Bone marrow (tissue), 2 donors: Measurements from ENCODE around the gene PLEKHA5.
"Not testable (repeated sequence)": the region's sequence is repeated elsewhere in the genome, so short reads cannot be mapped to it uniquely, and the experiment has no call there.

Source experiments
- DNase-seq, 2 donors: peaks; one replicate each; lab custom pipeline; 2025; lab: John Stamatoyannopoulos, UW

Gene PLEKHA5

DNA sequence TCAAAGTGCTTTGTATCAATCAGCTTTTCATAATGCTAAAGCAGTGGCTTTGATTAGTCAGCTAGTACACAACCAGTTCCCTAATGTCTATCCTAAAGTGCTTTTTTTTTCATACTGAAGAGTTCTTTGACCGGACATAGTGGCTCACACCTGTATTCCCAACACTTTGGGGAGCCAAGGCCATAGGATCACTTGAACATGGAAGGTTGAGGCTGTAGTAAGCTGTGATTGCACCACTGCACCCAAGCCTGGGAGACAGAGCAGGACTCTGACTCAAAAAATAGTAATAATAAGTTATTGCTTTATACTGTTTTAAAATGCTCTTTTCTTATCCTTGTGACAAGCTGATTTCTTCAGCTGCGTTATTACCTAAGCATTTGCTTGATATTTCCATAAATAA, 155.1 kb downstream of the PLEKHA5 start:
- no peak for DNase-seq

DNA sequence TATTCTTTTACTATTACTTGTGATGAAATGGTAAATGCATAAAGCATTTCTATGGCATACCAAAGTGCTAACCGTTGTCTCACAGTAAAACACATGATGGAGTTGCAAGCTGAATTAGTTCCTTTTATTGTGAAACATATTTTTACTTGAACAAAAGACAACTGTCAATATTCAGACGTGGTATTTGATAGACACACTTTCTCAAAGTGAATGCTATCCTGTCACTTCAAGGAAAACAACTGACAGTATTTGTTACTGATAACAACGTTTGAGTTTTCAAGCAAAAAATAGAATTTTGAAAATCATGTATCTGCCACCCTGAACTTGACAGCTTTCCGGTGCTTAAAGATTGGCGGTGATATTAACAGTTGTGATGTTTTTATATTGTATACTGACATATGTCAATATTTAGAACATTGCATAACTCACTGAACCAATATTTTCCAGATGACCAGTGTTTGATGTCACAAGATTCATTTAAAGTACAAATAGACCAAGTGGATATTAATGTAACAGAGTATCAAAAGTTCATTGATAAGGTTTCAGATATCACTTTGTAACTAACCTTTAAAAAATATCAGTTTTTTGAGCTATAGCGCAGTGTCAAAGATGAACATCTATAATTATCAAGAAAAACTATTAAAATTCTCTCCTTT, 156.4 kb downstream of the PLEKHA5 start:
- DNase-seq = no peak

GRCh38 chr12:19287302-19287701, 157.8 kb downstream of the PLEKHA5 start:
- no peak for DNase-seq

DNA sequence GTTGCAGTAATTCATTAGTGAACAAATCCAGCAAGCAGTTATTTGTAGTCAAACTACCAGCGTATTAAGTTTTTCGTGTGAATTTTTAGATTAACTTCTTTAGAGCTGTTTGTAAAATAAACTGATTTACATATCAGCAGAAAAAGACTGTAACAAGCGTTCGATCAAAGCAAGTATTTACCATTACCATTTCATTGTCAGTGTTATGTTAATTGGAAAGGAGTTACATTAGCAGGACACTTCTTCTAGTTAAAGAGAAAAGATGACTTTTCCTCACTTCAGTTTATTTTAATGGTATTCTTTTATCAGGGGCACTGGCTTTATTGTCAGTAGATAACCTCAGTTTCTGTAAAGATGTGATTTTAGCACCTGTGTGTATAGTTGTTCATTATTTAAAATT, 158.6 kb downstream of the PLEKHA5 start:
- DNase-seq = no peak

- peak in 1 of 2 donors; percentile 2 for DNase-seq
Measured at GRCh38 chr12:19288603-19289244, 159.2 kb downstream of the PLEKHA5 start.

GRCh38 chr12:19298836-19299605, 169.5 kb downstream of the PLEKHA5 start:
- DNase-seq = no peak

DNA sequence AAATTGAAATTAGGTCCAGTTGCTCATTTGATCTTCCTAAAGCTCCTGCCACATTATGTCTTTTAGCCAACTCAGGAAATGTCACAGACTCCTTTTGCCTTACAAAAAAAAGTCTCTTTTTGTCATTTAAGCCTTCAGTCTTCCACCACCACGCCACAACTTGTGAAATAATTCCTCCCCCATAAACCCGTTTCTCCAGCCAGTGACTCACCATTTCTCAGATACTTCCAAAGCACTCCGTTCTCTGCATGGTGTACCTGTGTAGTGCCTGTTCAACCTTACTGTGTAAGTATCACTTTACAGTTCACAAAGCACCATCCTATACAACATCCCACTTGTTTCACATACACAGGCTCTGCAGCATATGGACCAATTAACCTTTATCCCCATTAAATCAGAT, 170.2 kb downstream of the PLEKHA5 start:
- DNase-seq = no peak

- DNase-seq = no peak
Measured at GRCh38 chr12:19301223-19301622, 171.7 kb downstream of the PLEKHA5 start.

DNA sequence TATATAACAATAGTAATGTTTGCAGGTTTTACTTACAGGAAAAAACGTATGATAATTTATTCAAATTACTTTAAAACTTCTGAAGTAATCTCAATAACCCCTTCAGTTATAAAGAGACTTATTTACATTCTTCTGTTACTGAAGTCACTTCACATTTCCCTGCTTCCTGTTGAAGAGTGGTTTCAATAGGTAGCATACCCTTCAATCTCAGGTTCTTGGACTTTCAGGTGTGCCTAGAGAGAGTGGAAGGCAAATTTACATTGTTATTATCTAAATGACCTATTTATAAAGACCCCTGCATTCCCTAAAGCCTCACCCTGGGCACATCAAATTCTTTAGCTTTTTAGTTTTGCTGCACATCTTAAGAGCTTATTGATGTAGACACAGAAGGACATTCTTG, 172.2 kb downstream of the PLEKHA5 start:
- no peak for DNase-seq

DNA sequence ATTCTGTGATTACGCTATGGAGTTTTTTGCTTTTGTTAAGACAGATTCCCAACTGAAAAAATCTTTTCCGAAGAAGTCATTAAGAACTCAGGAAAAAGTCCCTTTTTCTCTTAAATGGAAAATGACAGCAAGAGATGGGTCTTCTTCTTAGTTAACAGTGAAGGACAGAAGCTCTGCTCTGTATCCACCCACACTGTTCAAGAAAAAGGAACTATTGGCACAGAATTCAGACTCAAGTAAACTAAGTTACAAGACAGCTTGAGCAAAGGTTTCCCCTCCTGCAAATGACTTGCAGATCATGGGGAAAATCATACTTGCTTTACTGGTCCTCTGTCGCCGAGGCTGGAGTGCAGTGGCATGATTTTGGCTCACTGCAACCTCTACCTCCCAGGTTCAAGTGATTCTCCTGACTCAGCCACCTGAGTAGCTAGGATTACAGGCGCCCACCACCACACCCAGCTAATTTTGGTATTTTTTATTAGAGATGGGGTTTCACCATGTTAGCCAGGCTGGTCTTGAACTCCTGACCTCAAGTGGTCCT, 172.6 kb downstream of the PLEKHA5 start:
- no peak for DNase-seq

GRCh38 chr12:19303496-19303895, 174.0 kb downstream of the PLEKHA5 start:
- DNase-seq = no peak

GRCh38 chr12:19304149-19304750, 174.7 kb downstream of the PLEKHA5 start:
- DNase-seq = no peak

GRCh38 chr12:19305621-19306020, 176.1 kb downstream of the PLEKHA5 start:
- DNase-seq = not testable (repeated sequence)

DNA sequence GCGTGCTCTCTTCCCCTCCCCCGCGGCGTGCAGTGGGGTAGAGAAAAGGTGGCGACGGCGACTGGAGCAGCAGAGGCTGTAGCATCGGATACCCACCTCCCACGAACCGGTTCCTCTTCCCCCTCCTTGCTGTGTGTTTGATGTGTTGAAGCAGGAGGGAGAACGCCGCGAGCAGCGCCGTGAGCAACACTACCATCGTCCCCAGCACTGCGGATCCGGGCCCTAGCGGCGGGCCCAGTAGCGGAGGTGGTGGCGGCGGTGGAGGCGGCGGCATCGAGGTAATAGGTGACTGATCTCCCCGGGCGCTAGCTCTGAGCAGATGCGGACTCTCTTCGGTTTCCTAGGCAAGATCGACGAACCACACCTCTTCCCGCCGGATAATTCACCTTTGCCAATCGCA, 176.8 kb downstream of the PLEKHA5 start:
- no peak for DNase-seq

- no peak for DNase-seq
Measured at GRCh38 chr12:19307451-19307850, 177.9 kb downstream of the PLEKHA5 start.

DNA sequence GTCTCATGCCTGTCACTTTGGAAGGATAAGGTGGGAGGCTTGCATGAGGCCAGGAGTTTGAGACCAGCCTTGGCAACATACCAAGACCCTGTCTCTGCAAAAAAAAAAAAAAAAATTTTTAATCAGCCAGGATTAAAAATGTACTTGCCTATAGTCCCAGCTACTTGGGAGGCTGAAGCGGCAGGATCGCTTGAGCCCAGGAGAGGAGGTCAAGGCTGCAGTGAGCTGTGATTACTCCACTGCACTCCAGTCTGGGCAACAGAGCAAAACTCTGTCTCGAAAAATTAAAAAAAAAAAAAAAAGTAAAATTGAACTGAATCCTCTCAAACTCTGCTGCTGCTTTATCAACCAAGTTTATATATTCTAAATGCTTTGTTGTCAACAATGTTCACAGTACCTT, 181.6 kb downstream of the PLEKHA5 start:
- no peak for DNase-seq

DNA sequence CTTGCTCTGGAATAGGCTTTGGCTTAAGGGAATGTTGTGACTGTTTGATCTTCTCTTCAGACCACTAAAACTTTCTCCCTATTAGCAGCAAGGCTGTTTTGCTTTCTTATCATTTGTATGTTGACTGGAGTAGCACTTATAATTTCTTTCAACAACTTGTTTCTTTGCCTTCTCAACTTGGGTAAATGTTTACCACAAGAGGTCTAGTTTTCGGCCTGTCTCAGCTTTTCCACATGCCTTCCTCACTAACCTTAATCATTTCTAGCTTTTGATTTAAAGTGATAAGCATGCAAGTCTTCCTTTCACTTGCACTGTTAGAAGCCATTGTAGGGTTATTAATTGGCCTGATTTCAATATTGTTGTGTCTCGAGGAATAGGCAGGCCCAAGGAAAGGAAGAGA, 183.1 kb downstream of the PLEKHA5 start:
- no peak for DNase-seq

- DNase-seq = peak in 1 of 2 donors; percentile 12
Measured at GRCh38 chr12:19316425-19316824, 186.9 kb downstream of the PLEKHA5 start.

DNA sequence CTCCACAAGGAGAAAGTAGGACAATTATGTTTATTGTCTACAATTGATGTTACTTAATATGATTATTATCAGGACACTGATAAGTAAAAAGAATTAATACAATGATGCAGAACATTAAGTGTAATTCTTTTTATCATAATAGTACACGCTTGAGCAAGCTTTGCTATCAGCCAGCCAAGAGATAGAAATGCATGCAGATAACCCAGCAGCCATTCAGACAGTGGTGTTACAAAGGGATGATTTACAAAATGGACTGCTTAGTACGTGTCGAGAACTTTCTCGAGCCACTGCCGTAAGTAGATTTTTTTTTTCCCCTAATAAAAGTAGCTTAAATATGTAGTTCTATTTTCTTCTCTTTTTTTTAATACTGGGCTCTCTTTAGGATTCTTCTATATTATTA, 192.8 kb downstream of the PLEKHA5 start:
- no peak for DNase-seq

DNA sequence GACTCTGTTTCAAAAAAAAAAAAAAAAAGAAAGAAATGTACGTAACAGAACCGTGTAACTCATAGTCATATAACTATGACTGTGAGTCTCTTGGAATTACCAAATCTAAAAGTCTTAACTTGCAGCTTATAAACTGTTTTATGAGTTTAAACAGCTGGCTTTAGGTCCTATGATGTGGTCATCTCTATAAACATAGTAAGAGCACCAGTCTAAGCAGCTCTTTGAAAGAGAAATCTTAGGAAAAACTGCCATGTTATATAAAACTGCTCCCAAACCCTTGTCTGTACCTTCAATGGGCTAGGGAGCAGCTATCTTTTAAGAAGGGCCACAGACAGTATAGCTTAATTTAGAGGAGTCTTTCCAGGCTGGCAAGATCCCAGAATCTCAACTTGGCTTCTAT, 194.3 kb downstream of the PLEKHA5 start:
- DNase-seq = no peak

DNA sequence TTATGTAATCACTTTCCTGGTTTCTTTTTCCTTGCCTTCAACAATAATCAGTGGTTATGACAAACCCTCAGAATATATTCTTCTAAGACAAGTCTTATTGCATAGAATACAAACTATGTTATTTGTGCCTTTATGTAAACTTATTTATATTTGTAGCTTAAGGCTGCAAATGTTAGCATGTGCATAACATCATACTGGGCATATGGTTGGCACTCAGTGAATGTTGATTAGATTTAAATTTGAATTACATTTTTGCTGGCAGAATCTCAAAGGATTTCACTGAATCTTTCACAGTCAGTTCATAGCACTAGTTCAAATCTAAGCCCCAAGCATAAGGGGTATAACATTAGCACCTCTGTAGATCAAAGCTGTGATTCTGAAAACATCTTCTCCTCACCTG, 196.6 kb downstream of the PLEKHA5 start:
- DNase-seq = no peak

- no peak for DNase-seq
Measured at GRCh38 chr12:19332196-19332595, 202.7 kb downstream of the PLEKHA5 start.

GRCh38 chr12:19338405-19338804, 208.9 kb downstream of the PLEKHA5 start:
- no peak for DNase-seq
